ENCODE results near the gene LGALS13.

- no peak for TF ChIP-seq CTCF (IDR thresholded peaks at IDR 0.05)
- no peak for TF ChIP-seq POLR2A (IDR thresholded peaks at IDR 0.05)
Observed at GRCh38 chr19:39566064-39566463, 36.3 kb upstream of the LGALS13 start.

Data from thyroid gland (tissue), 4 donors.